Measurements from ENCODE around the gene TCF7L1. TPM values are rescaled to one million over a fixed set of nuclear protein-coding genes. Genes with fewer than 3 reads are reported as not detected.

Gene TCF7L1
- total and polyA plus RNA-seq, 11 donors: 1.9 to 9.8 (median 6.3) TPM

DNA sequence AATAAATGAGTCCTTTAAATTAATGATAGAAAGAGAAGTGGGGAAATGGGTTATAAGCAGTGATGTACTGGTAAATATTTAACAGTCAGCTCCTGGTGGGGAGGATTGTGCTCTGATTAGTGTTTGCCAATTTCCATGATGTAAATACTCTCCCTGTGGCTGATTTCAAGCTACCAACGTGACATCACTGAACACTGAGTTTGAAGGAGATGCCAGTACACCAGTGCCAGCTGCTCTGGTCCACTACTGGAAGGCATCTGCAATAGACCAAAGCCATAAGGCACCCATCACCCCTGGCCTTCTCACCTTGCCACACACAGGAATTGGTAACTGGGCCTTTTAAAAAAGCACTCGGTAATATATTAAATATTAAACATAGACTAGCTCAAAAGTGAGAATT lies 116.9 kb downstream of the TCF7L1 start:
- TF ChIP-seq POLR2A (IDR thresholded peaks at IDR 0.05): no peak
- TF ChIP-seq, protein P1, sequence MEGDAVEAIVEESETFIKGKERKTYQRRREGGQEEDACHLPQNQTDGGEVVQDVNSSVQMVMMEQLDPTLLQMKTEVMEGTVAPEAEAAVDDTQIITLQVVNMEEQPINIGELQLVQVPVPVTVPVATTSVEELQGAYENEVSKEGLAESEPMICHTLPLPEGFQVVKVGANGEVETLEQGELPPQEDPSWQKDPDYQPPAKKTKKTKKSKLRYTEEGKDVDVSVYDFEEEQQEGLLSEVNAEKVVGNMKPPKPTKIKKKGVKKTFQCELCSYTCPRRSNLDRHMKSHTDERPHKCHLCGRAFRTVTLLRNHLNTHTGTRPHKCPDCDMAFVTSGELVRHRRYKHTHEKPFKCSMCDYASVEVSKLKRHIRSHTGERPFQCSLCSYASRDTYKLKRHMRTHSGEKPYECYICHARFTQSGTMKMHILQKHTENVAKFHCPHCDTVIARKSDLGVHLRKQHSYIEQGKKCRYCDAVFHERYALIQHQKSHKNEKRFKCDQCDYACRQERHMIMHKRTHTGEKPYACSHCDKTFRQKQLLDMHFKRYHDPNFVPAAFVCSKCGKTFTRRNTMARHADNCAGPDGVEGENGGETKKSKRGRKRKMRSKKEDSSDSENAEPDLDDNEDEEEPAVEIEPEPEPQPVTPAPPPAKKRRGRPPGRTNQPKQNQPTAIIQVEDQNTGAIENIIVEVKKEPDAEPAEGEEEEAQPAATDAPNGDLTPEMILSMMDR (IDR thresholded peaks at IDR 0.05): no peak
- no peaks in the 10 kb centered on the region for H3K9me3 ChIP-seq
- no peaks in the 10 kb centered on the region for H3K36me3 ChIP-seq
- ATAC-seq: peak in 3 of 4 donors; percentile 31 to 50 (median 39)
- intact Hi-C loops (cut with DNase I): no loop called here
- no peak for DNase-seq
- 55 to 71% (median 69%) methylated on average over 2 of the region's 2 CpGs for WGBS, 4 donors
- no peaks in the 10 kb centered on the region for H3K27me3 ChIP-seq
- peak overlapping the region in 6 of 12 donors; percentile 43 to 80 (median 62) for H3K27ac ChIP-seq
- peaks cover 14 to 79% (median 56%) of the 10 kb centered on the region in 12 donors for H3K4me1 ChIP-seq
- H3K4me3 ChIP-seq: no peak overlapping the region

DNA sequence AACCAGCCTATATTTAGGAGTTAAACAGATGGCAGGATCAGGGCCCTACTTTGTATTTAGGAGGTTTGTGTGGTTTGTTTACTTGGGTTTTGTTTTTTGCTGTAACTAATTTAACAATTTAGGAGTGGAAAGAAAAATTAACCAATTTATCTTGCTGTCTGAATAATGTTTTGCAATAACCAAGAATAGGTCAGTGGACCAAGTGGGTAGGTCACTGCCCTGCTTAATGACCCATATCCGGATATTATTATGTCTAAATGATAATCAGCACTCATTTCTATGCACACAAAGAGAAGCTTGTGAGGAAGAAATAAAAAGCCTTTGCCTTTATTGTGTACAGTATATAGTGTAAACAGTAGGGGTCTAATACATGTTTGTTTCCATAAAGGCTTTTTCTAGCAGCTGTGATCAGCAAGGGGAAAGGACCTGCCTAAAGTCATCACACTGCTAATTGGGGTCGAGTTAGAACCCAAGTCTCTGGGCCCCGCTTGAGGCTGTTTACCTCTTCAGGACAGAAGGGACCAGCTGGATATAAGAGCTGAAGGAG lies 118.0 kb downstream of the TCF7L1 start:
- 61 to 78% (median 75%) methylated on average over 3 of the region's 3 CpGs for WGBS, 4 donors
- Histone ChIP-seq H3K36me3 (no peaks in the 10 kb centered on the region), H3K4me3 (no peak overlapping the region), H3K4me1 (peaks cover 16 to 79% (median 62%) of the 10 kb centered on the region in 12 donors), H3K27ac (peak overlapping the region in 1 of 12 donors; percentile 34), H3K9me3 (no peaks in the 10 kb centered on the region), H3K27me3 (no peaks in the 10 kb centered on the region)
- ATAC-seq (no peak), DNase-seq (no peak)
- TF ChIP-seq, protein P1 (IDR thresholded peaks at IDR 0.05): no peak
- TF ChIP-seq POLR2A (IDR thresholded peaks at IDR 0.05): no peak
- intact Hi-C loops (cut with DNase I): no loop called here

DNA sequence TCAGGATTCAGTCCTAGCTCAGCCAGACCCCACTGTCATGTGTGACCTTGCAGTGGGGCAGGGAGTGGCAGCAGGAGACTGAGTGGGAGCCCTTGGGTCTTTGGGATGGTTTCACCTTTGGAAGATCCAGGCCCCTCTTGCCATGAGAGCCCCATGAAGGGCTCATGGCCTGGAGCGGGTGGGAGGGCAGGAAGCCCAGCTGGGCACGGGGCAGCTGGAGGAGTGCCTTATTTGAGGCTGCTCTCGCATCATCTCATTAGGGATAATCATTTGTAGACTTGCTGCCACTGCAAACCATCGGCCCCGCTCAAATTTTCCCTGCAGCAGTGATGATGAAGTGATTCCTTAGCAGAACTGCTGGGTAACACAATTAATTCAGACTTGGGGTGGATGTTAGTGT lies 120.7 kb downstream of the TCF7L1 start:
- intact Hi-C loops (cut with DNase I): no loop called here

DNA sequence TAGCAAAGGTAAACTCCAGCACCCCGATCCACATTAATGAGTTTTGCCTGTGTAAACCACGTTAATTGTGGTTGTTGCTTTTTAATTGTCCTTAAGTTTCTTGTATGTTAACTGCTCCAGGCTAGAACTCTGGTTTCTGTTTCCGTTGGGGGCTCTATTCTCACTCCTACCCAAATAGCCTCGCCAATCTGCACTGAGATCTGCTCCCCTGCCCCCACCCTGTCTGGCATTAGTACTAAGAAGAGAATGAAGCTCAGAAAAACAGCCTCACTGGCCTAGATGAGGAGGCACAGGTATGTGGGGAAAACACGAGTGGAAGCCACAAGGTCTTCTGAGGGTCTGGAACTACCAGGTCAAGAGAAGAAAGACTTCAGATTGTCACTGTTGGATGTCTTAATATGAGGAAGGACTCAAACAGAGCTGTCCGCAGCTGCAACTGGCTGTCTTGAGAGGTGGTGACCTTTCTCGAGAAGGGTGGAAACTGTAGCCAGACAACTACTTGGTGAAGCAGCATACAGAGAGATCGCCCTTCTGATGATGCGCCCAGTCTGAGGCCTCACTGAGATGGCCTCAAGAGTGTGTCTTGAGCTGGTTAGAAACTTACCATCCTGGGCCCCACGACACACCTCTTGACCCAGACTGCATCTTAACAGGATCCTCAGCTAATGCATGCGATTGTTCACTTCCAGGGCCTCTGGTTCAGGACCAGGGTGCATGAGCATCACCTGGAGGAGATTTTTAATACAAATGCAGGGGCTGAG lies 121.5 kb downstream of the TCF7L1 start:
- H3K27me3 ChIP-seq: no peaks in the 10 kb centered on the region
- no peak overlapping the region for H3K4me3 ChIP-seq
- peaks cover 19 to 83% (median 64%) of the 10 kb centered on the region in 12 donors for H3K4me1 ChIP-seq
- H3K9me3 ChIP-seq: no peaks in the 10 kb centered on the region
- peak overlapping the region in 5 of 12 donors; percentile 21 to 89 (median 75) for H3K27ac ChIP-seq
- H3K36me3 ChIP-seq: no peaks in the 10 kb centered on the region
- ATAC-seq (no peak), DNase-seq (peak in 1 of 5 donors; percentile 14)
- TF ChIP-seq POLR2A (IDR thresholded peaks at IDR 0.05): no peak
- TF ChIP-seq, protein P1 (IDR thresholded peaks at IDR 0.05): no peak
- 64 to 69% (median 66%) methylated on average over 11 of the region's 11 CpGs for WGBS, 4 donors
- intact Hi-C loops (cut with DNase I): no loop called here

More for the DNA sequence above, 120.7 kb downstream of the TCF7L1 start:
- H3K4me1 ChIP-seq: peaks cover 22 to 83% (median 64%) of the 10 kb centered on the region in 12 donors
- 48 to 73% (median 71%) methylated on average over 3 to 5 of the region's 5 CpGs for WGBS, 4 donors
- no peaks in the 10 kb centered on the region for H3K9me3 ChIP-seq
- peak overlapping the region in 2 of 12 donors; percentile 21 to 89 for H3K27ac ChIP-seq
- H3K27me3 ChIP-seq: no peaks in the 10 kb centered on the region
- no peak overlapping the region for H3K4me3 ChIP-seq
- TF ChIP-seq POLR2A (IDR thresholded peaks at IDR 0.05): no peak
- TF ChIP-seq, protein P1 (IDR thresholded peaks at IDR 0.05): no peak
- no peak for ATAC-seq
- H3K36me3 ChIP-seq: no peaks in the 10 kb centered on the region
- DNase-seq: no peak
